HL-60 (cell line): ENCODE data around the gene KRTAP2-3.

ENCODE experiments used
- DNase-seq, 2 experiments: peaks; one replicate each; pipeline ENCODE4 v3.0.0-alpha.2; 2010 to 2020; ENCODE audit warnings: low read depth in 1 of 2, low spot score in 1 of 2
- H3K27ac ChIP-seq: fragments of 250-450 bp; sonication (Bioruptor Pico); replicated peaks from 2 replicates; pipeline ENCODE4 v1.5.1; 2020; ENCODE audit warnings: mild to moderate bottlenecking, moderate library complexity
- H3K27me3 ChIP-seq: fragments of 250-450 bp; sonication (Bioruptor Pico); 2 replicates; pipeline ENCODE4 v1.5.1; 2021; ENCODE audit warnings: mild to moderate bottlenecking, moderate library complexity; ENCODE audit not compliant: insufficient read depth, poor library complexity, severe bottlenecking
- H3K4me3 ChIP-seq: replicated peaks from 2 replicates; pipeline ENCODE4 v1.5.1; 2011; ENCODE audit warnings: mild to moderate bottlenecking, control low read depth, low read length; ENCODE audit not compliant: insufficient read depth
- GABPA ChIP-seq: IDR thresholded peaks from 2 replicates; pipeline ENCODE4 v1.6.1; 2012; ENCODE audit warnings: low read depth
- POLR2AphosphoS5 ChIP-seq: IDR thresholded peaks from 2 replicates; pipeline ENCODE4 v1.6.1; 2012; ENCODE audit warnings: low read depth
- SPI1 ChIP-seq: IDR thresholded peaks from 2 replicates; pipeline ENCODE4 v1.6.1; 2012; ENCODE audit warnings: low read depth, mild to moderate bottlenecking, borderline replicate concordance
- TF ChIP-seq, protein P1 (sequence below): IDR thresholded peaks from 2 replicates; pipeline ENCODE4 v1.6.1; 2012; ENCODE audit warnings: low read depth; ENCODE audit not compliant: insufficient replicate concordance
- TF ChIP-seq, protein P2 (sequence below): IDR thresholded peaks from one replicate; pipeline ENCODE4 v1.5.1; 2011; ENCODE audit warnings: low read length, control low read depth, inconsistent platforms; ENCODE audit not compliant: insufficient read depth

KRTAP2-3 gene

DNA sequence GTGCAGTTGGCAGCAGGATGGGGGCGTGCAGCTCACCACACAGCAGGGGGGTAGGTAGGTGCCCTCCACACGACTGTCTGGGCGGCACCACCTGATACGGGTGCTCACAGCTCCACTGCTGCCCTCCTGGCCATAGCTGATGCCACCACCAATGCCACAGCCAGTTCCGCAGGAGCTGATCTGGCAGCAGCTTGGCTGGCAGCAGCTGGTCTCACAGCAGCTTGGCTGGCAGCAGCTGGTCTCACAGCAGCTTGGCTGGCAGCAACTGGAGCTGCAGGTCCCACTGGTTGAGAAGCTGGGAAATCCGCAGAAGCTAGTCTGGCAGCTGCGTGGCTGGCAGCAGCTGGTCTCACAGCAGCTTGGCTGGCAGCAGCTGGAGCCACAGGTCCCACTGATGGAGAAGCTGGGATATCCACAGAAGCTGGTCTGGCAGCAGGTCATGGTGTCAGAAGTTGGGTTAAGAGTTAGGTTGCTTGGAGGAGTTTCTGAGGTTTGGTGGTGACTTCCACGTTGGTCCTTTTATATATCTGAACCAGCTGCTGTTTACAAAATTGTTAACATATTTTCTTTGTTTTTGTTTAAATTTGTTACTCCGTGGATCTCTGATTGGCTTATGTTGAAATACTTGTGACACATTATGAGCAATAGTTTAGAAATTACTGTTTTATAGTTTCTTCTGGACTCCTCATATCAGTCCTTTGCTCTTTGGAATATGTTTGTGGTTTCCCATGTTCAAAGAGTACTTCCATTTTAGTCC lies 33.0 kb downstream of the KRTAP2-3 start, which contains the start of gene KRTAP1-5:
TSS of gene KRTAP1-5 (minus strand) at position 494 of the 757 bp plus-strand sequence. CDS start at position 441, 53 bp downstream.
- H3K27ac ChIP-seq = no peak within 1 kb of the TSS
- TF ChIP-seq, protein P1, sequence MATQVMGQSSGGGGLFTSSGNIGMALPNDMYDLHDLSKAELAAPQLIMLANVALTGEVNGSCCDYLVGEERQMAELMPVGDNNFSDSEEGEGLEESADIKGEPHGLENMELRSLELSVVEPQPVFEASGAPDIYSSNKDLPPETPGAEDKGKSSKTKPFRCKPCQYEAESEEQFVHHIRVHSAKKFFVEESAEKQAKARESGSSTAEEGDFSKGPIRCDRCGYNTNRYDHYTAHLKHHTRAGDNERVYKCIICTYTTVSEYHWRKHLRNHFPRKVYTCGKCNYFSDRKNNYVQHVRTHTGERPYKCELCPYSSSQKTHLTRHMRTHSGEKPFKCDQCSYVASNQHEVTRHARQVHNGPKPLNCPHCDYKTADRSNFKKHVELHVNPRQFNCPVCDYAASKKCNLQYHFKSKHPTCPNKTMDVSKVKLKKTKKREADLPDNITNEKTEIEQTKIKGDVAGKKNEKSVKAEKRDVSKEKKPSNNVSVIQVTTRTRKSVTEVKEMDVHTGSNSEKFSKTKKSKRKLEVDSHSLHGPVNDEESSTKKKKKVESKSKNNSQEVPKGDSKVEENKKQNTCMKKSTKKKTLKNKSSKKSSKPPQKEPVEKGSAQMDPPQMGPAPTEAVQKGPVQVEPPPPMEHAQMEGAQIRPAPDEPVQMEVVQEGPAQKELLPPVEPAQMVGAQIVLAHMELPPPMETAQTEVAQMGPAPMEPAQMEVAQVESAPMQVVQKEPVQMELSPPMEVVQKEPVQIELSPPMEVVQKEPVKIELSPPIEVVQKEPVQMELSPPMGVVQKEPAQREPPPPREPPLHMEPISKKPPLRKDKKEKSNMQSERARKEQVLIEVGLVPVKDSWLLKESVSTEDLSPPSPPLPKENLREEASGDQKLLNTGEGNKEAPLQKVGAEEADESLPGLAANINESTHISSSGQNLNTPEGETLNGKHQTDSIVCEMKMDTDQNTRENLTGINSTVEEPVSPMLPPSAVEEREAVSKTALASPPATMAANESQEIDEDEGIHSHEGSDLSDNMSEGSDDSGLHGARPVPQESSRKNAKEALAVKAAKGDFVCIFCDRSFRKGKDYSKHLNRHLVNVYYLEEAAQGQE = no peak
- TF ChIP-seq SPI1 (no peak), POLR2AphosphoS5 (no peak), GABPA (no peak)
- TF ChIP-seq, protein P2, sequence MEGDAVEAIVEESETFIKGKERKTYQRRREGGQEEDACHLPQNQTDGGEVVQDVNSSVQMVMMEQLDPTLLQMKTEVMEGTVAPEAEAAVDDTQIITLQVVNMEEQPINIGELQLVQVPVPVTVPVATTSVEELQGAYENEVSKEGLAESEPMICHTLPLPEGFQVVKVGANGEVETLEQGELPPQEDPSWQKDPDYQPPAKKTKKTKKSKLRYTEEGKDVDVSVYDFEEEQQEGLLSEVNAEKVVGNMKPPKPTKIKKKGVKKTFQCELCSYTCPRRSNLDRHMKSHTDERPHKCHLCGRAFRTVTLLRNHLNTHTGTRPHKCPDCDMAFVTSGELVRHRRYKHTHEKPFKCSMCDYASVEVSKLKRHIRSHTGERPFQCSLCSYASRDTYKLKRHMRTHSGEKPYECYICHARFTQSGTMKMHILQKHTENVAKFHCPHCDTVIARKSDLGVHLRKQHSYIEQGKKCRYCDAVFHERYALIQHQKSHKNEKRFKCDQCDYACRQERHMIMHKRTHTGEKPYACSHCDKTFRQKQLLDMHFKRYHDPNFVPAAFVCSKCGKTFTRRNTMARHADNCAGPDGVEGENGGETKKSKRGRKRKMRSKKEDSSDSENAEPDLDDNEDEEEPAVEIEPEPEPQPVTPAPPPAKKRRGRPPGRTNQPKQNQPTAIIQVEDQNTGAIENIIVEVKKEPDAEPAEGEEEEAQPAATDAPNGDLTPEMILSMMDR = no peak
- peaks cover 3% of the 10 kb centered on the region for H3K27me3 ChIP-seq
- H3K4me3 ChIP-seq = no peak within 1 kb of the TSS
- DNase-seq = no peak

DNA sequence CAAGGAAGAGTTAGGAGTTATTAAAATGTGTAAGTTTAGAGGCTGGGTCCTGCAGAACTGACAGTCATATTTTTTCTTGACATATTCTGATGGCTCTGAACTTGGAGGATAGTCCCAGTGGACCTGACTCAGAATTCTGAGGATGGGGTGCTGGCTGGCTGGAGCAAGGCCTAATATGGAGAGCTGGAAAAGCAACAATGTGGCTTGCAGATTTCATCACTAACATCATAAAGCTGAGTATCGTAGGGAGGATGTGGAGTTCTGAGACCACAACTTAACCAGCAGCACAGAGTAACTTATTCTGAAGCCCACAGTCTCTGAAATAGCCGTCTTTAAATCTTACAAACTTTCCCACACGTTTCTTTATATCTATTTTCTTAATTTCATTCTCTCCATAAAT lies 35.2 kb downstream of the KRTAP2-3 start:
- H3K27ac ChIP-seq = no peak overlapping the region

DNA sequence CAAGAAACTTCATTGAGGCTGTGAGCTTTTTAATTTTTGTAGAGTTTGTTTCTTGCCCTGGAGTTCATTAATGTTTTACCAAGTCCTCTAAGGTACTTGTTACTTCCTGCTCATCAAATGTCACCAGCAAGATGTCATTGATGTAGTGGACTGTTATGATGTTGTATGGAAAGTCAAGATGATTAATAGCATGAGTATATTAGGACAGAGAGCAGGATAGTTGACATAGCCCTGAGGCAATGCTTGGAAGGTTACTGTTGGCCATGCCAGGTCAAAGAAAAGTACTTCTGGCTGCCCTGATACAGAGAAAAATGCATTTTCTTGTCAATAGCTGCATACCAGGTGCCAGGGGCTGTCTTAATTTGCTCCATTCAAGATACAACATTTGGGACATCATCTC lies 39.6 kb downstream of the KRTAP2-3 start:
- Histone ChIP-seq H3K4me3 (no peak overlapping the region), H3K27ac (no peak overlapping the region), H3K27me3 (no peaks in the 10 kb centered on the region)
- no peak for TF ChIP-seq GABPA
- no peak for TF ChIP-seq POLR2AphosphoS5
- TF ChIP-seq, protein P1 = no peak
- no peak for TF ChIP-seq SPI1
- TF ChIP-seq, protein P2 = no peak
- no peak for DNase-seq

More for the DNA sequence above, 35.2 kb downstream of the KRTAP2-3 start:
- DNase-seq = no peak
- TF ChIP-seq GABPA (no peak), POLR2AphosphoS5 (no peak), SPI1 (no peak)
- TF ChIP-seq, protein P1 = no peak
- TF ChIP-seq, protein P2 = no peak
- Histone ChIP-seq H3K4me3 (no peak overlapping the region), H3K27me3 (peaks cover 3% of the 10 kb centered on the region)
